NCI-H128 (cell line): Measurements from ENCODE around the gene LAMA4.
"Not testable (repeated sequence)": the region's sequence is repeated elsewhere in the genome, so short reads cannot be mapped to it uniquely, and the experiment has no call there.

Experiments
- DNase-seq: peaks from one replicate; lab custom pipeline; 2025; ENCODE audit not compliant: unreplicated experiment; lab: John Stamatoyannopoulos, UW

Gene LAMA4

DNA sequence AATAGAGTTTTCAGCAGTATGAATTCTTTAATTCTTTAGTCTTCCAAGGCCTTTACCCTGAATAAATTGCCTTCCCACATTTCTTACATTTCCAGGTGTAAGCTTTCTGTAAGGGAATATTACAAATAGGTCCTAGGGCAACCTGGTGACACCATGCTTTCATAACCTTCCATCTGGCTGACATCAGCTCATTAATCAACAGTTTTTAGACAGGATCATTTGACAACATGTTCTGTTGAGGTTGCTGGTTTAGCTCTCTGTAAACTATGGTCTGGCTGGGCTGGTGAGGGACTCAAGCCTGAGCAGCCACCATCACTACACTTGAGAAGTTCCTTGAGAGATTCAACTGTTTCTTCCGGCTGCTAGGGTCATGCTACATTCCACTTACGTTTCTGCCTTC is 147.8 kb downstream of the LAMA4 start:
- no peak for DNase-seq

DNA sequence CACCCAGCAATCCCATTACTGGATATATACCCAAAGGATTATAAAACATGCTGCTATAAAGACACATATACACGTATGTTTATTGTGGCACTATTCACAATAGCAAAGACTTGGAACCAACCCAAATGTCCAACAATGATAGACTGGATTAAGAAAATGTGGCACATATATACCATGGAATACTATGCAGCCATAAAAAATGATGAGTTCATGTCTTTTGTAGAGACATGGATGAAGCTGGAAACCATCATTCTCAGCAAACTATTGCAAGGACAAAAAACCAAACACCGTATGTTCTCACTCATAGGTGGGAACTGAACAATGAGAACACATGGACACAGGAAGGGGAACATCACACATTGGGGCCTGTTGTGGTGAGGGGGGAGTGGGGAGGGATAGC is 148.3 kb downstream of the LAMA4 start:
- DNase-seq = not testable (repeated sequence)

DNA sequence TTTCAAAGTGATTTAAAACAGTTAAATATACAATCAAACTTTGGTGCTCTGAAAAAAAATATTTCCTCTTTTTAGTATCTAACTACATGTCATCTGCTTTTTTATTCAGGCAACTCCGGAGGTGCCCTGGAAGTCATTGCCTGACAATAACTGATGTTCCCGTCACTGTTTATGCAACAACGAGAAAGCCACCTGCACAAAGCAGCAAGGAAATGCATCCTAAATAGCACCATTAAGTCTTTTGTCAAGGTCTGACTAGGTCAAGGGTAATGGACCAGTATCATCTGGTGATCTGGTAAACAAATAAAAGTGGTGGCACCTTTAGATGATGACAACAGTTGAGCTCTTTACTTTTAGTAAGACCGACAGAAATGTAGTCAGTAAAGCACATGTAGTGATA is 153.8 kb downstream of the LAMA4 start:
- no peak for DNase-seq

DNA sequence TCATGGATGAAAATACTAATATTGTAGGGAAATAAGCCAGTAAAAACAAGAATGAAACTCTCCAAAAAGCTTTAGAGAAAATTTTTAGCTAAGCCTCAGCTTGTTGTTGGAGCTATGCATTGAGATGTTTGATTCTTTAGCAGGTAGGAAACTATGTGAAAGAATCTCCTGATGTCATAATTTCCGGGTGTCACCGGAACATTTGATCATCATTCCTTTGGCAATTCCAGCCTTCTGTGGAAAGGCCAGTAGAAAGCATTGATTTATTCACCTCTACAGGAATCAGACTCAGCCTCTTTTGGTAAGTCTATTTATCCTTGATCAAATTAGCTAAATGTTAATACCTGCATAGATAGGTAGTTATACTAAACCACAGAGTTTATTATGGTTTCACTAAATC is 157.5 kb downstream of the LAMA4 start:
- DNase-seq = no peak

DNA sequence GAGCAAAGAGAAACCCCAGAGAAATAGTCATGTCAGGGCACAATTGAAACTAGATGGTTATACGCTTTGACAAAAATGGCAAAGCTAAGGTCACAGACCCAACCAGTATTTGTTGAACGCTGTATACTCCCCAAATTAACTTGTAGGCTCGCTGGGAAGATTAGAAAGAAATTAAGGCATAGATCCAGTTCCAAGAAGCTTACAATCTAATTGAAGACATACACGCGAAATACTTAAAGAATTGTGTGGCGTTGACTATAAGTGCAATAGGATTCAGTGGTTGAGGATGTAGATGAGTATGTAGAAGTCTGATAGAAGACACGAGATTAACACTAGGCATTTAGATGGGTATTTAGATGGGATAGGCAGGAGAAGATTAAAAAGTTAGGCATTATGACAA is 166.5 kb downstream of the LAMA4 start:
- DNase-seq = no peak

DNA sequence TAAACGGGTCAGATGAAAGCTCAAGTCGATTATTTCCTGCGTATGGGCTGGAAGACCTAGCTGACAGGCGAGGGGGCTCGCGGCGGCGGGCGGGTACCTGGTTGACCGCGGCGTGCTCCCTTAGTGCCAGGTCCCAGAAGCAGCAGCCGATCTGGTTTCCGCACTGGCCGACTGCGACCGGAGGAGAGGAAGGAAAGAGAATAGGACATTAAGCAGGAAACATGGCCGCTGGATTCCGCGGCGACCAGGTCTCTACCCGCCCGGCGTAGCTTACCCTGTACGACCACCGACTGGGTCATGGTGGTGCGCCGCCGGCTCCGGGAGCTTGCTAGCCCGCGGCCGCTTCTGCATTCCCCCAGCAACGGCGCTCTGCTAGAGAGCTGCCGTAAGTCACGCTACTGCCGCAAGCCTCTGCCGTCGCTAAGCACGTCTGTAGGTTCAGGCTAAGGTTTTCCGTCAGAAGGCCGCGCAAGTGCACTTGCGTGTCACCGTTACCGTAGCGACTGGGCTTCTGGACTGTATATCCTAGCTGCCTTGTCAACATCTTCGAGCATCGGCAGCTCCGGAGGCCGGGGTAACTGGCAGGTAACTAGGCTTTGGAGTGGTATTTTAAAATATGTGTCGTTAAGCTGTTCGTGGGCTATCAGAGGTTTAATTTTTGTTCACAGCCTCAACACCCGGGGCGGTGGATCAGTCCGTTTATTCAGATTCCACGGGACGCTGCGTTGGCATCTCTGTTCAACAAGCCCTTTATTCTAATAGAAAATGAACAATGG is 167.0 kb downstream of the LAMA4 start, which contains the start of the genes FAM229B and TUBE1:
Gene FAM229B, plus strand, starts transcription at position 456 of the 776 bp plus-strand sequence. CDS start 11,693 bp downstream, outside the sequence.
Gene TUBE1, minus strand, starts transcription at position 347 of the 776 bp plus-strand sequence. Its CDS starts 48 bp downstream, at position 299.
- peak; percentile 88 for DNase-seq

DNA sequence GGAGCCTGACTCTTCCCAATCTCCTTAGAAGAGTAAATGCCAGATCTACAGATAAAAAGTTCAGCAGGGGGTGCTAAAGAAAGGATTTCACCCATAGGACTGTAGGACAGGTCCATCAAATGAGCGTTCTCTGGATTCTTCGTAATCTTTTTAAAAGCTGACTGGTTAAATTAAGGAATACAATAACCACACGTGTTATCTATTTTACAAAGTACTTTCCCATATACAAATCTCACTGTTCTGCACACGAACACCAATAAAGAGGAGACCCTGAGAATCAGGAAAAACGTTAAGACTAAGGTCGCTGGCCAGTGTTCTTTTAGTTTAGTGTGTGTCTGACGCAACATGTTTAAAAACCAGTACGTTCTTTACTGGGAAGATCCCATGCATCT is 167.6 kb downstream of the LAMA4 start:
- no peak for DNase-seq

DNA sequence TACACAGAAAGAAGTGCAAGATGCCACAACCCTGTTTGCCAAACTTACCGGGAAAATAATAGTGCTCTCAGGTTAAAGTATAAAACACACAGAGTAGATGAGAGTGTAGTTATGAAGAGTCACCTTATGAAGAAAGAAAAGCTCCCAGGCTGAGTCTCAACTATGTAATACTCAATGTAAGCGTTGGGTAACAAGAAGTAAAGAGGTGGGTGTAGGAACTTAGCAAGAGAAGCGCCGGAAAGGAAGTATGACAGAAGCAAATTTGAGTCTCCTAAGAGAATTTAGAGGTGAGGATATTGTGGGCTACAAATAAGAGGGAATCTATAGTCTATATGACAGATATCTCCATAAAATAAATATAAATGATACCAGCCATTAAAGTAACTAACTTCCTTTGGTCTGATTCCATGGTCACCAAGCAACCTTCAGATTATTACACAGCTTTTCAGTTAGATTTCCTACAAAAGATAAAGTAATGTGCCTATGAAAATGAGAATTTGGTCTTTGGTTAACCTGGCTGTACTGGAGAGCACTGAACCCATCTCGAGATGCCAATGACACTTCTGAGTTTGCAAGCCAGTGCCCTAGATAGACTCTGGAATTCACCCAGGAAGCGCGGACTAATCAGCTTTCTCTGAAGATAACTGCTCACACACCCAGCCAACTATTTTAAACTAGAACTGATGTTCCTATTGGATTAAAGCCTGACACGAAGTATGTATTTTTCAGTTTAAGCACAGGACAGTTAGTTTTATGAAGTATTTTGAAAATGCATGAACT is 168.9 kb downstream of the LAMA4 start:
- no peak for DNase-seq

DNA sequence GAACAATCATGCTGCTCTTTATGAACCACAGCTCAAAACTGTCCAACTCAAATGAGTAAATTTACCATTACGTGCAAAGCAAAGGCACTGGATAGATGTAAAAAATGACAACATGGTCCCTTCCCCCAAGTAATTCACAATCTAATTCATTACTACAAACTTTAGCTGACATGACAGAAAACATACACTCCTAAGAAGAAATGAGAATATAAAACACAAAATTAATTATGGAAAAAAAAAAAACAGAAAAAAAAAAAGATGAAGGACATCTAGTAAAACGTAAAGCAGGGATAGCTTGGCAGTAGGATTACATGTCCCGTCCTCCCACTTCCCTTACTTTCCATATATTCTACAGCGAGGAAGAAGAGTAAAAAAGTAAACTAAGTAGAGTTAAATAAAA is 172.8 kb downstream of the LAMA4 start:
- DNase-seq = no peak

DNA sequence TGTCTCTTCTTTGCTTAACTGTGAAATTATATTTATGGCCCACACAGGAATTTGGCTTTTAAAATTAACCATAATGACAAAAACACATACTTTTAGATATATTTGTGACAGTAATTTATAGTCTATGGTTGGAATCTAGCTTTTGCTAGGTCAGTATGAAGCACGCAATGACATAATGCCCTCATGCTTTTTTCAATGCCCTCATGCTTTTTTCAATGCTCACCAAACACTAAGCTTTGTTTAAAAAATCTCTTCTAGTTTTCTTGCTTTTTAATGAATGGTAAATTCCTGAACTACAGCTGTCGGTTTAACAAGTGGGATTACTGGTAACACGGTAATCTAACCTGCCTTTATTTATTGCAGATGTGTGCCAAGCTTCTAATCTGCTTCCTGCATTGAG is 187.8 kb downstream of the LAMA4 start:
- DNase-seq = no peak

DNA sequence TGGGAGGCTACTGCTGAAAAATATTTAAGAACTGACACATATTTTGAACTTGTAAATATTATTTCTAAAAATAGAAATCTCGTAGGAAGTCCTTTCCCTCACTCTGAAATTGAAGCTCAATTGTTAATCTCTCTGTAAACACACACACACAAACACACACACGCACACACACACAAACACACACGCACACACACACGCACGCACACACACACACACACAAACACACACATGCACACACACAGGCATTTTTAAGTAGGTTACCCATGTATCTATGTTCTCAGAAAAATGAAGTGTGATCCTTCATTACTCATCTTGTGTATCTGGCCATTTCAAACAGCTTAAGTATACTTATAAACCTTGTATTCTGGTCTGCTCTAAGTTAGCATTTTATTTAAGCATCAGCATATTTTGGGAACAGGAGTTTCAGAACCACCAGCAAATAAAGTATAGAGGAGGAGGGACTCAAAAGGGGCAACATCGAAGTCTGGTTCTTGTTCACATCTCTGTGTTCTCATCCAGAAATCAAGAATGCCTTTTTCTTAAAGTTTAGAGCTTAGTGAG is 188.9 kb downstream of the LAMA4 start:
- DNase-seq = no peak

DNA sequence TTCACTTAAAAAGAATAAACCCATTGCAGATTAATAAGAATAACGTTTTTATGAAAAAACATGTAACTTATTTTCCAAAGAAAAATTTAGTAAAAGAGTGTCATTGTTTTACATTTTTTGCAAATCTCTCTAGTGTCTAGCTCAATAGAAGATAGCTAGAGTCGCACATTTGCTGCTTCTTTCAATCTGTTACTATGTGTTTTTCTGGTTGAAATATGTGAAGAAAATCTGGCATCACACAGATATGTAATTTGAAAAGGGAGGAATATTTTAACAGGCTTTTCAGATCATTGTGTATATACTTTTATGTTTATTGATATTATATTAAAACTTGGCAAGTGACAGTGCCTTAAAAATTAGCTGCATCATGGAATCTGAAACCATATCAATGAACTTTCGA is 191.4 kb downstream of the LAMA4 start:
- no peak for DNase-seq

DNA sequence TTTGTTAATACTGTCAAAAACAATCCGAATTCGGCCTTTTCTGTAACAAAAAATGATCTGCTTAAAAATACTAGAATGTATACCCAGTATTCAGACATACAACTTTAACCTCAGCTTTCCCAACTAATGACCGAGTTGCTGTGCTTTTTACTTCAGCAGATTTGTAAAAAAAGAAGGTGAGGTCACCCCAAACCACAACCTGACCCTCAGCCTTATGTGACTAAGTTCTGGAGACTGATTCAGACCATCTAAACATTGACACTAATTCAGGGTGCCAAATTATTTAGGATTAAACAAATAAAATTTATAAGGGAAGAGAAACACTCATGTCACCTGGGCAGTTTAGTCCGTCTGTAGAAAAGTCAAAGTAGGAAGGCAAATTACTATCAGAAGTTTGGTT is 192.8 kb downstream of the LAMA4 start:
- DNase-seq = no peak
